ENCODE data around the gene CRYBB1. TPM values are rescaled to one million over a fixed set of nuclear protein-coding genes. Genes with fewer than 3 reads are reported as not detected.

CRYBB1 gene
- total RNA-seq, 1 donor from 2014 or later = not detected

- H3K4me3 ChIP-seq = no peak overlapping the region
- no peak for TF ChIP-seq POLR2A (IDR thresholded peaks at IDR 0.05)
- no peak for TF ChIP-seq CTCF (IDR thresholded peaks at IDR 0.05)
- no peak for TF ChIP-seq POLR2AphosphoS5 (IDR thresholded peaks at IDR 0.05; ENCODE audit: insufficient read depth in 1 of 2, low read depth in 1 of 2)
- H3K4me1 ChIP-seq = no peaks in the 10 kb centered on the region
- intact Hi-C loops (cut with DNase I) = no loop called here
- H3K36me3 ChIP-seq = no peaks in the 10 kb centered on the region
- no peak overlapping the region for H3K27ac ChIP-seq
- H3K27me3 ChIP-seq = no peaks in the 10 kb centered on the region
- DNase-seq (ENCODE audit: extremely low spot score in 2 of 2) = no peak
- H3K9me3 ChIP-seq = no peaks in the 10 kb centered on the region
Measured at GRCh38 chr22:26555478-26555877, 62.3 kb downstream of the CRYBB1 start.

GRCh38 chr22:26554956-26555355 lies 62.9 kb downstream of the CRYBB1 start:
- Histone ChIP-seq H3K9me3 (no peaks in the 10 kb centered on the region), H3K27me3 (no peaks in the 10 kb centered on the region), H3K36me3 (no peaks in the 10 kb centered on the region), H3K4me1 (no peaks in the 10 kb centered on the region), H3K27ac (no peak overlapping the region), H3K4me3 (no peak overlapping the region)
- no peak for TF ChIP-seq POLR2AphosphoS5 (IDR thresholded peaks at IDR 0.05; ENCODE audit: insufficient read depth in 1 of 2, low read depth in 1 of 2)
- intact Hi-C loops (cut with DNase I) = no loop called here
- no peak for DNase-seq (ENCODE audit: extremely low spot score in 2 of 2)

- H3K4me1 ChIP-seq = peaks cover 5% of the 10 kb centered on the region
- intact Hi-C loops (cut with DNase I) = no loop called here
- H3K36me3 ChIP-seq = no peaks in the 10 kb centered on the region
- H3K9me3 ChIP-seq = no peaks in the 10 kb centered on the region
- no peaks in the 10 kb centered on the region for H3K27me3 ChIP-seq
- H3K27ac ChIP-seq = no peak overlapping the region
- no peak for DNase-seq (ENCODE audit: extremely low spot score in 2 of 2)
- TF ChIP-seq POLR2AphosphoS5 (IDR thresholded peaks at IDR 0.05; ENCODE audit: insufficient read depth in 1 of 2, low read depth in 1 of 2) = no peak
- no peak for TF ChIP-seq POLR2A (IDR thresholded peaks at IDR 0.05)
- TF ChIP-seq CTCF (IDR thresholded peaks at IDR 0.05) = no peak
- H3K4me3 ChIP-seq = no peak overlapping the region
Measured at GRCh38 chr22:26553056-26553752, 64.6 kb downstream of the CRYBB1 start.

- no peak for TF ChIP-seq POLR2A (IDR thresholded peaks at IDR 0.05)
- TF ChIP-seq POLR2AphosphoS5 (IDR thresholded peaks at IDR 0.05; ENCODE audit: insufficient read depth in 1 of 2, low read depth in 1 of 2) = no peak
Measured at GRCh38 chr22:26552466-26552865, 65.4 kb downstream of the CRYBB1 start.

GRCh38 chr22:26551568-26551967 lies 66.3 kb downstream of the CRYBB1 start:
- H3K27me3 ChIP-seq = no peaks in the 10 kb centered on the region
- H3K36me3 ChIP-seq = no peaks in the 10 kb centered on the region
- DNase-seq (ENCODE audit: extremely low spot score in 2 of 2) = no peak
- intact Hi-C loops (cut with DNase I) = no loop called here
- no peak overlapping the region for H3K4me3 ChIP-seq
- H3K4me1 ChIP-seq = peaks cover 14% of the 10 kb centered on the region
- H3K27ac ChIP-seq = no peak overlapping the region
- no peak for TF ChIP-seq POLR2AphosphoS5 (IDR thresholded peaks at IDR 0.05; ENCODE audit: insufficient read depth in 1 of 2, low read depth in 1 of 2)
- no peak for TF ChIP-seq CTCF (IDR thresholded peaks at IDR 0.05)
- TF ChIP-seq POLR2A (IDR thresholded peaks at IDR 0.05) = no peak
- no peaks in the 10 kb centered on the region for H3K9me3 ChIP-seq

More at GRCh38 chr22:26552466-26552865, 65.4 kb downstream of the CRYBB1 start:
- no peak for DNase-seq (ENCODE audit: extremely low spot score in 2 of 2)
- no peaks in the 10 kb centered on the region for H3K27me3 ChIP-seq
- H3K4me3 ChIP-seq = no peak overlapping the region
- peaks cover 5% of the 10 kb centered on the region for H3K4me1 ChIP-seq
- H3K9me3 ChIP-seq = no peaks in the 10 kb centered on the region
- intact Hi-C loops (cut with DNase I) = no loop called here
- H3K27ac ChIP-seq = no peak overlapping the region
- H3K36me3 ChIP-seq = no peaks in the 10 kb centered on the region

- Histone ChIP-seq H3K9me3 (no peaks in the 10 kb centered on the region), H3K4me3 (no peak overlapping the region), H3K4me1 (peaks cover 14% of the 10 kb centered on the region), H3K27me3 (no peaks in the 10 kb centered on the region), H3K27ac (no peak overlapping the region), H3K36me3 (no peaks in the 10 kb centered on the region)
- DNase-seq (ENCODE audit: extremely low spot score in 2 of 2) = no peak
- intact Hi-C loops (cut with DNase I) = no loop called here
- TF ChIP-seq POLR2AphosphoS5 (IDR thresholded peaks at IDR 0.05; ENCODE audit: insufficient read depth in 1 of 2, low read depth in 1 of 2) (no peak), CTCF (IDR thresholded peaks at IDR 0.05) (no peak), POLR2A (IDR thresholded peaks at IDR 0.05) (no peak)
Measured at GRCh38 chr22:26550498-26551033, 67.3 kb downstream of the CRYBB1 start.
